Mammary epithelial cell (primary cell): ENCODE data around the gene SEMA6A.

Experiments used
- CTCF ChIP-seq, 2 donors: IDR thresholded peaks in 1 of 2; conservative IDR thresholded peaks in 1 of 2; 2 replicates each; pipeline ENCODE4 v1.5.1; 2011 to 2012; ENCODE audit warnings: inconsistent platforms in 2 of 2, low read length in 2 of 2, mild to moderate bottlenecking in 2 of 2, control low read depth in 1 of 2, low read depth in 1 of 2; ENCODE audit not compliant: insufficient read depth in 1 of 2; ENCODE audit errors: extremely low read depth in 1 of 2
- EZH2 ChIP-seq: IDR thresholded peaks from 2 replicates; pipeline ENCODE4 v1.6.1; 2012; ENCODE audit warnings: low read length, inconsistent platforms, borderline replicate concordance

DNA sequence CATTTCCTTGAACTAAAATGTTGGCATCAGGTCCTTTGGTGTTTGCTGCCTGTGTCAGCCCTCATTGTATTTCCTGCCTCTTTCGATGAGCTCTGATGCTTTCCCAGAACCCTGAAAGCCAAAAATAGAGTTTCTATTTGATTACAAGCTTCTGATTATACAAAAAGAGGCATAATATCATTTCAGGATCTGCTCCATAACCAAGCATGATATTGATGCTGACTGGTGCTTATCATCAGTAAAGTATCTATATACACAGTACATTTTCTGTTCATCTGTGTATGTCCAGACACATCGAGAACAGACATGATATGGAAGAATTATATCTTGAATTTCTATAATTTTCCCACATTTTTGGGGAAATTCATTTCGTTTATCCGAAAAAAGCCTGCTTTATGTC, 58.6 kb downstream of the SEMA6A start:
- no peak for TF ChIP-seq EZH2
- no peak for TF ChIP-seq CTCF (conservative IDR thresholded peaks at IDR 0.05 in 1 of 2, IDR thresholded peaks at IDR 0.05 in 1 of 2; ENCODE audit: extremely low read depth in 1 of 2, insufficient read depth in 1 of 2, low read depth in 1 of 2, low read length in 2 of 2)
